Naive thymus-derived CD8-positive, alpha-beta T cell (primary cell): ENCODE results near the gene SLC2A4. TPM values are rescaled to one million over a fixed set of nuclear protein-coding genes. Genes with fewer than 3 reads are reported as not detected.

Experiments
- ATAC-seq, 2 donors: fragments of 150-1000 bp; cut with Tn5 transposase in 1 of 2; sonication (Bioruptor Pico), chemical (Tn5 transposase) in 1 of 2; 1 replicate in 1 of 2; 2 replicates in 1 of 2; pipeline ENCODE4 v1.10.0; 2021; ENCODE audit warnings: mild to moderate bottlenecking in 2 of 2, moderate library complexity in 2 of 2
- POLR2A ChIA-PET: fragments of 350-600 bp; sonication (Branson Sonifier 250); formaldehyde crosslinking; loops from one replicate; lab custom pipeline; 2021; ENCODE audit warnings: antibody characterized with exemption; lab: Charles Lee
- DNase-seq, 10 donors: peaks; one replicate each; pipeline versions ENCODE4 v3.0.0 to v3.0.0-alpha.2; 2020 to 2022
- H3K27ac Mint-ChIP-seq, 10 donors: one replicate each; pipeline ENCODE4 v1.8.0; 2020 to 2022; ENCODE audit warnings: mild to moderate bottlenecking in 10 of 10, mixed read lengths in 10 of 10, moderate library complexity in 4 of 10, inconsistent platforms in 1 of 10
- H3K27me3 Mint-ChIP-seq, 5 donors: one replicate each; pipeline ENCODE4 v1.8.0; 2021 to 2022; ENCODE audit warnings: mixed read lengths in 5 of 5
- H3K36me3 Mint-ChIP-seq, 3 donors: one replicate each; pipeline ENCODE4 v1.8.0; 2020 to 2022; ENCODE audit warnings: mixed read lengths in 3 of 3, mild to moderate bottlenecking in 2 of 3, inconsistent platforms in 1 of 3
- H3K4me1 Mint-ChIP-seq, 4 donors: one replicate each; pipeline ENCODE4 v1.8.0; 2021 to 2022; ENCODE audit warnings: mixed read lengths in 4 of 4
- H3K4me3 Mint-ChIP-seq, 10 donors: one replicate each; pipeline ENCODE4 v1.8.0; 2020 to 2022; ENCODE audit warnings: mild to moderate bottlenecking in 10 of 10, mixed read lengths in 10 of 10, moderate library complexity in 6 of 10, inconsistent platforms in 1 of 10
- H3K9me3 Mint-ChIP-seq, 9 donors: one replicate each; pipeline ENCODE4 v1.8.0; 2020 to 2022; ENCODE audit warnings: mixed read lengths in 9 of 9, mild to moderate bottlenecking in 3 of 9, inconsistent platforms in 1 of 9, moderate library complexity in 1 of 9
- polyA plus RNA-seq, 3 donors: library from polyadenylated mRNA; unstranded; fragments of 300-500 nt; fragmentation: Illumina TruSeq; gene quantifications; one replicate each; pipeline ENCODE4 v1.2.3, GENCODE V29; 2021
- total RNA-seq, 8 experiments: library from RNA in 2 of 8; stranded (reverse) in 2 of 8; gene quantifications; one replicate each; pipeline ENCODE4 v1.2.3 and lab custom pipeline; 2021 to 2026

SLC2A4 gene
- total RNA-seq (not detected), polyA plus RNA-seq (not detected), total RNA-seq (lab: John Stamatoyannopoulos, UW) (0 to 0.49 (median 0.03) reads per million in 6 experiments)

- peak; percentile 65 to 88 (median 76) for DNase-seq
- H3K27ac Mint-ChIP-seq: peak within 1 kb of the TSS in 8 of 10 donors; percentile 43 to 92 (median 62)
- POLR2A ChIA-PET: interaction anchor here (1.0 to 2.3 kb wide), 11 partner anchors 14 to 203 kb away, joined by 3 to 8 read pairs (median 4); partner anchors contain the start of genes GPS2, POLR2A and TMEM102
- no peaks in the 10 kb centered on the region for H3K36me3 Mint-ChIP-seq
- H3K9me3 Mint-ChIP-seq: no peaks in the 10 kb centered on the region
- H3K4me1 Mint-ChIP-seq: peaks cover 16 to 38% (median 24%) of the 10 kb centered on the region in 4 donors
- peak; percentile 64 to 67 for ATAC-seq
- peaks cover 1 to 19% (median 10%) of the 10 kb centered on the region in 5 donors for H3K27me3 Mint-ChIP-seq
- H3K4me3 Mint-ChIP-seq: peak within 1 kb of the TSS; percentile 74 to 90 (median 84)
Observed at GRCh38 chr17:7281074-7281952, at the start of gene SLC2A4. SLC2A4 (plus strand) TSS chr17:7281718; CDS start chr17:7281935, 217 bp downstream.

GRCh38 chr17:7232114-7232513, 49.4 kb upstream of the SLC2A4 start:
- Mint-ChIP-seq H3K9me3 (no peaks in the 10 kb centered on the region), H3K4me3 (peak overlapping the region in 9 of 10 donors; percentile 7 to 93 (median 42)), H3K4me1 (peaks cover 31 to 54% (median 48%) of the 10 kb centered on the region in 4 donors), H3K36me3 (peaks cover 0 to 51% (median 5%) of the 10 kb centered on the region in 3 donors), H3K27ac (peak overlapping the region in 5 of 10 donors; percentile 5 to 51 (median 45)), H3K27me3 (peaks cover 0 to 1% (median 0%) of the 10 kb centered on the region in 5 donors)
- POLR2A ChIA-PET: interaction anchor here (18.2 kb wide), 1 partner anchor 13 kb away, joined by 371 read pairs; the partner anchor contains the start of genes ACADVL and DLG4
- no peak for ATAC-seq
- DNase-seq: no peak

GRCh38 chr17:7233701-7234082, 47.8 kb upstream of the SLC2A4 start:
- peaks cover 0 to 41% (median 0%) of the 10 kb centered on the region in 3 donors for H3K36me3 Mint-ChIP-seq
- H3K9me3 Mint-ChIP-seq: no peaks in the 10 kb centered on the region
- H3K4me3 Mint-ChIP-seq: peak overlapping the region; percentile 89 to 95 (median 92)
- H3K4me1 Mint-ChIP-seq: peaks cover 32 to 60% (median 51%) of the 10 kb centered on the region in 4 donors
- peak overlapping the region; percentile 76 to 99 (median 94) for H3K27ac Mint-ChIP-seq
- ATAC-seq (peak in 1 of 2 donors; percentile 9), DNase-seq (no peak)
- POLR2A ChIA-PET: interaction anchor here (0.5 to 18.2 kb wide), 7 partner anchors 14 to 251 kb away, joined by 3 to 371 read pairs (median 5); partner anchors contain the start of genes ACADVL, ACAP1, CTDNEP1 and DLG4
- peaks cover 0 to 1% (median 0%) of the 10 kb centered on the region in 5 donors for H3K27me3 Mint-ChIP-seq

GRCh38 chr17:7234083-7234951, 47.2 kb upstream of the SLC2A4 start, which contains the start of gene DVL2:
DVL2 (minus strand) TSS chr17:7234517; CDS start chr17:7234262, 255 bp downstream.
- H3K4me1 Mint-ChIP-seq: peaks cover 32 to 60% (median 51%) of the 10 kb centered on the region in 4 donors
- peaks cover 0 to 35% (median 0%) of the 10 kb centered on the region in 3 donors for H3K36me3 Mint-ChIP-seq
- peak within 1 kb of the TSS; percentile 89 to 95 (median 92) for H3K4me3 Mint-ChIP-seq
- no peaks in the 10 kb centered on the region for H3K9me3 Mint-ChIP-seq
- H3K27me3 Mint-ChIP-seq: peaks cover 0 to 1% (median 0%) of the 10 kb centered on the region in 5 donors
- H3K27ac Mint-ChIP-seq: peak within 1 kb of the TSS; percentile 76 to 99 (median 94)
- DNase-seq (peak; percentile 89 to 98 (median 94)), ATAC-seq (peak; percentile 56 to 67)
- POLR2A ChIA-PET: interaction anchor here (0.5 to 18.2 kb wide), 10 partner anchors 10 to 250 kb away, joined by 3 to 371 read pairs (median 3); partner anchors contain the start of genes ACADVL, ACAP1, CTDNEP1 and DLG4

GRCh38 chr17:7235693-7236665, 45.5 kb upstream of the SLC2A4 start:
- Mint-ChIP-seq H3K9me3 (no peaks in the 10 kb centered on the region), H3K4me3 (peak overlapping the region in 8 of 10 donors; percentile 34 to 95 (median 94)), H3K27ac (peak overlapping the region in 9 of 10 donors; percentile 27 to 99 (median 85)), H3K4me1 (peaks cover 39 to 75% (median 65%) of the 10 kb centered on the region in 4 donors), H3K27me3 (peaks cover 0 to 1% (median 0%) of the 10 kb centered on the region in 5 donors), H3K36me3 (peaks cover 0 to 32% (median 0%) of the 10 kb centered on the region in 3 donors)
- POLR2A ChIA-PET: interaction anchor here (0.6 to 18.2 kb wide), 8 partner anchors 8 to 451 kb away, joined by 3 to 371 read pairs (median 5); partner anchors contain the start of genes ACADVL, ACAP1, CTDNEP1 and DLG4
- DNase-seq (no peak), ATAC-seq (no peak)

GRCh38 chr17:7236808-7237207, 44.7 kb upstream of the SLC2A4 start:
- DNase-seq: no peak
- peak overlapping the region; percentile 75 to 98 (median 94) for H3K4me3 Mint-ChIP-seq
- H3K36me3 Mint-ChIP-seq: peaks cover 0 to 34% (median 0%) of the 10 kb centered on the region in 3 donors
- H3K4me1 Mint-ChIP-seq: peaks cover 47 to 82% (median 71%) of the 10 kb centered on the region in 4 donors
- POLR2A ChIA-PET: interaction anchor here (0.5 to 18.2 kb wide), 8 partner anchors 13 to 450 kb away, joined by 3 to 371 read pairs (median 8); partner anchors contain the start of genes ACADVL, ACAP1, CTDNEP1 and DLG4
- peaks cover 0 to 1% (median 0%) of the 10 kb centered on the region in 5 donors for H3K27me3 Mint-ChIP-seq
- no peak for ATAC-seq
- H3K9me3 Mint-ChIP-seq: no peaks in the 10 kb centered on the region
- H3K27ac Mint-ChIP-seq: peak overlapping the region; percentile 13 to 99 (median 92)

- Mint-ChIP-seq H3K36me3 (peaks cover 0 to 37% (median 2%) of the 10 kb centered on the region in 3 donors), H3K27ac (peak overlapping the region; percentile 13 to 99 (median 90)), H3K27me3 (peaks cover 0 to 1% (median 0%) of the 10 kb centered on the region in 5 donors), H3K9me3 (no peaks in the 10 kb centered on the region), H3K4me3 (peak overlapping the region; percentile 75 to 98 (median 94)), H3K4me1 (peaks cover 46 to 82% (median 70%) of the 10 kb centered on the region in 4 donors)
- DNase-seq (no peak), ATAC-seq (no peak)
- POLR2A ChIA-PET: interaction anchor here (1.3 to 18.2 kb wide), 8 partner anchors 12 to 450 kb away, joined by 3 to 371 read pairs (median 8); partner anchors contain the start of genes ACADVL, CTDNEP1, DLG4 and ELP5
Observed at GRCh38 chr17:7237266-7237760, 44.2 kb upstream of the SLC2A4 start.

GRCh38 chr17:7237761-7238419, 43.6 kb upstream of the SLC2A4 start:
- peak; percentile 31 to 35 for ATAC-seq
- POLR2A ChIA-PET: interaction anchor here (0.9 to 18.2 kb wide), 20 partner anchors 12 to 1752 kb away, joined by 3 to 371 read pairs (median 6); partner anchors contain the start of genes ACADVL, ACAP1, CTDNEP1 and DERL2
- peaks cover 48 to 82% (median 69%) of the 10 kb centered on the region in 4 donors for H3K4me1 Mint-ChIP-seq
- H3K36me3 Mint-ChIP-seq: peaks cover 0 to 40% (median 2%) of the 10 kb centered on the region in 3 donors
- DNase-seq: peak; percentile 63 to 94 (median 74)
- peaks cover 0 to 4% (median 0%) of the 10 kb centered on the region in 5 donors for H3K27me3 Mint-ChIP-seq
- peak overlapping the region; percentile 75 to 98 (median 94) for H3K4me3 Mint-ChIP-seq
- H3K27ac Mint-ChIP-seq: peak overlapping the region; percentile 37 to 99 (median 97)
- peaks cover 0 to 2% (median 0%) of the 10 kb centered on the region in 9 donors for H3K9me3 Mint-ChIP-seq

GRCh38 chr17:7238420-7239090, 43.0 kb upstream of the SLC2A4 start:
- Mint-ChIP-seq H3K4me1 (peaks cover 49 to 81% (median 67%) of the 10 kb centered on the region in 4 donors), H3K9me3 (peaks cover 0 to 2% (median 0%) of the 10 kb centered on the region in 9 donors), H3K27me3 (peaks cover 0 to 4% (median 0%) of the 10 kb centered on the region in 5 donors), H3K4me3 (peak overlapping the region; percentile 83 to 100 (median 96)), H3K27ac (peak overlapping the region; percentile 78 to 100 (median 98)), H3K36me3 (peaks cover 0 to 43% (median 2%) of the 10 kb centered on the region in 3 donors)
- POLR2A ChIA-PET: interaction anchor here (0.5 to 18.2 kb wide), 24 partner anchors 11 to 1752 kb away, joined by 3 to 371 read pairs (median 5); partner anchors contain the start of genes ACADVL, ACAP1, CTDNEP1 and DERL2
- ATAC-seq: peak in 1 of 2 donors; percentile 0
- DNase-seq: peak in 5 of 10 donors; percentile 18 to 48 (median 32)
